ENCODE data around the gene PRR12.

- no peak for TF ChIP-seq POLR2A (IDR thresholded peaks at IDR 0.05)
- TF ChIP-seq, protein P1, sequence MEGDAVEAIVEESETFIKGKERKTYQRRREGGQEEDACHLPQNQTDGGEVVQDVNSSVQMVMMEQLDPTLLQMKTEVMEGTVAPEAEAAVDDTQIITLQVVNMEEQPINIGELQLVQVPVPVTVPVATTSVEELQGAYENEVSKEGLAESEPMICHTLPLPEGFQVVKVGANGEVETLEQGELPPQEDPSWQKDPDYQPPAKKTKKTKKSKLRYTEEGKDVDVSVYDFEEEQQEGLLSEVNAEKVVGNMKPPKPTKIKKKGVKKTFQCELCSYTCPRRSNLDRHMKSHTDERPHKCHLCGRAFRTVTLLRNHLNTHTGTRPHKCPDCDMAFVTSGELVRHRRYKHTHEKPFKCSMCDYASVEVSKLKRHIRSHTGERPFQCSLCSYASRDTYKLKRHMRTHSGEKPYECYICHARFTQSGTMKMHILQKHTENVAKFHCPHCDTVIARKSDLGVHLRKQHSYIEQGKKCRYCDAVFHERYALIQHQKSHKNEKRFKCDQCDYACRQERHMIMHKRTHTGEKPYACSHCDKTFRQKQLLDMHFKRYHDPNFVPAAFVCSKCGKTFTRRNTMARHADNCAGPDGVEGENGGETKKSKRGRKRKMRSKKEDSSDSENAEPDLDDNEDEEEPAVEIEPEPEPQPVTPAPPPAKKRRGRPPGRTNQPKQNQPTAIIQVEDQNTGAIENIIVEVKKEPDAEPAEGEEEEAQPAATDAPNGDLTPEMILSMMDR (IDR thresholded peaks at IDR 0.05): no peak
- no peak for TF ChIP-seq EP300 (IDR thresholded peaks at IDR 0.05)
These were observed 25.7 kb upstream of the PRR12 start for GRCh38 chr19:49565261-49565660.

Measured in tibial nerve (tissue), 4 donors.